SK-N-SH treated with all-trans-retinoic acid at 6 μM for 48 hours (cell line): ENCODE data around the gene POLR2F.
A peak's percentile ranks its signal among the peaks of the same experiment; 100 is the strongest.

Experiments
- ATAC-seq: fragments of 200-7000 bp; cut with Tn5 transposase; 3 replicates; pipeline ENCODE4 v1.9.1; 2020; ENCODE audit warnings: mild to moderate bottlenecking, moderate library complexity
- ESRRG ChIP-seq: fragments of 250-450 bp; sonication (Bioruptor Pico); IDR thresholded peaks from 2 replicates; pipeline ENCODE4 v1.6.1; 2021; ENCODE audit warnings: mild to moderate bottlenecking
- ISL1 ChIP-seq: fragments of 250-450 bp; sonication (Bioruptor Pico); IDR thresholded peaks from 2 replicates; pipeline ENCODE4 v2.1.2; 2022; ENCODE audit warnings: mild to moderate bottlenecking, moderate library complexity
- RARB ChIP-seq: fragments of 250-450 bp; sonication (Bioruptor Pico); IDR thresholded peaks from 2 replicates; pipeline ENCODE4 v1.8.0; 2021; ENCODE audit warnings: mild to moderate bottlenecking, moderate library complexity
- SNAI2 ChIP-seq: fragments of 250-450 bp; sonication (Bioruptor Pico); IDR thresholded peaks from 2 replicates; pipeline ENCODE4 v1.5.0; 2020; ENCODE audit warnings: mild to moderate bottlenecking, moderate library complexity
- ZFP3 ChIP-seq: fragments of 250-450 bp; sonication (Bioruptor Pico); IDR thresholded peaks from 2 replicates; pipeline ENCODE4 v1.5.0; 2020; ENCODE audit warnings: mild to moderate bottlenecking, moderate library complexity
- ZNF565 ChIP-seq: fragments of 450-650 bp; formaldehyde crosslinking; conservative IDR thresholded peaks from 2 replicates; pipeline ENCODE4 v1.5.0; 2020; ENCODE audit warnings: low read depth, mild to moderate bottlenecking, moderate library complexity
- TF ChIP-seq, protein P1 (sequence below): fragments of 250-450 bp; sonication (Bioruptor Pico); IDR thresholded peaks from 2 replicates; pipeline ENCODE4 v1.8.0; 2020; ENCODE audit warnings: mild to moderate bottlenecking, moderate library complexity, borderline replicate concordance

POLR2F gene

GRCh38 chr22:38017272-38017920 is 63.9 kb downstream of the POLR2F start:
- ATAC-seq = peak; percentile 35; the same call in 1 of the 3 replicates
- TF ChIP-seq RARB (CRISPR knock-in tag) = no peak
- TF ChIP-seq ZFP3 (CRISPR knock-in tag) = no peak
- TF ChIP-seq ESRRG = no peak
- TF ChIP-seq, protein P1, sequence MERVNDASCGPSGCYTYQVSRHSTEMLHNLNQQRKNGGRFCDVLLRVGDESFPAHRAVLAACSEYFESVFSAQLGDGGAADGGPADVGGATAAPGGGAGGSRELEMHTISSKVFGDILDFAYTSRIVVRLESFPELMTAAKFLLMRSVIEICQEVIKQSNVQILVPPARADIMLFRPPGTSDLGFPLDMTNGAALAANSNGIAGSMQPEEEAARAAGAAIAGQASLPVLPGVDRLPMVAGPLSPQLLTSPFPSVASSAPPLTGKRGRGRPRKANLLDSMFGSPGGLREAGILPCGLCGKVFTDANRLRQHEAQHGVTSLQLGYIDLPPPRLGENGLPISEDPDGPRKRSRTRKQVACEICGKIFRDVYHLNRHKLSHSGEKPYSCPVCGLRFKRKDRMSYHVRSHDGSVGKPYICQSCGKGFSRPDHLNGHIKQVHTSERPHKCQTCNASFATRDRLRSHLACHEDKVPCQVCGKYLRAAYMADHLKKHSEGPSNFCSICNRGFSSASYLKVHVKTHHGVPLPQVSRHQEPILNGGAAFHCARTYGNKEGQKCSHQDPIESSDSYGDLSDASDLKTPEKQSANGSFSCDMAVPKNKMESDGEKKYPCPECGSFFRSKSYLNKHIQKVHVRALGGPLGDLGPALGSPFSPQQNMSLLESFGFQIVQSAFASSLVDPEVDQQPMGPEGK = no peak
- no peak for TF ChIP-seq ISL1 (CRISPR knock-in tag)
- TF ChIP-seq SNAI2 = no peak

DNA sequence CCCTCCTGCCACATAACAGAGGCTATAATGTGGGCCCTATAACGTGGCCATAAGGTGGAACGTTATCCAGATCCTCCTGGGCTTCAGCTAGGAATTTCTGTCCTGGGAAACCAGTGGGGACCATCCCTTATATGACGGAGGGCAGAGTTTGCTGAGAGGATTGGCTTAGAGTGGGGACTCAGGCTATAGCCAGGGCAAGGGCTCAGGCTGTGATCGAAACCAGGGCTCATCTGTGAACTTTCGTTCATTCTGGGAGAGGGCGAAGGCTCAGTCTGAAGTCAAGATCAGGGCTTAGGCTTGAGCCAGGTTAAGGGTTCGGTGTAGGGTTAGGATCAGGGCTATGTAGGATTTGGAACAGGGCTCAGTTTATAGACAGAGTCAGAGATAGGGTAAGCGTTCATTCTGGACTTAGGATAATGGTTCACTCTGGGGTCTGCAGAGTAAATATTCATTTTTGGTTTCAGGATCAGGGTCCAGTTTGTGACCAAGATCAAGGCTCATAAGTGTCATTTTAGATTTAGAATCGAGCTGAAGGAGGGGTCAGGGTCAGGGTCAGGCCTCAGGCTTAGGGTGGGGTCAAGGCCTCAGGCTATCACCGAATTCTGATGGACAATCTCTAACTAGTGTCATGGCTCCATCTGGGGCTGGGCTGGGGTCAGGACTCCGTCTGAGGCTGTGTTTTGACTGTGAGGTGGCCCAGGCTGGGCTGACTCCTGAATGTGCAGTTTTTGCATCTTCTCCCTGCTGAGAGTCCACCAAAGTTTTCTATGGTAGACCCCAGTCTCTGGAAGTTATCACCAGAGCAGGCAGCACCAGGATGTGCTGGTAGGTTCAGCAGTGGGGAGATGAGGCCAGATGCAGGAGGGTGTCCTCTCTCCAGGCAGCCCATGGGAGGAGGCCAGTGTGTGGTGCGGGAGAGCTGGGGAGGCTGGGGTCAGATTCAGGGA is 64.7 kb downstream of the POLR2F start:
- TF ChIP-seq SNAI2 (no peak), ZNF565 (CRISPR knock-in tag) (no peak)
- no peak for ATAC-seq
